C4-2B (cell line): ENCODE measurements around the gene LRP6.

Experiments
- CTCF ChIP-seq: fragments of 450-650 bp; conservative IDR thresholded peaks from 2 replicates; pipeline ENCODE4 v1.5.1; 2017; ENCODE audit warnings: mild to moderate bottlenecking
- ZFX ChIP-seq: fragments of 450-650 bp; IDR thresholded peaks from 2 replicates; pipeline ENCODE4 v1.6.1; 2017

- TF ChIP-seq CTCF: no peak
- no peak for TF ChIP-seq ZFX
These were observed 19.6 kb upstream of the LRP6 start for GRCh38 chr12:12286441-12286840.
